NB4 (cell line): ENCODE data around the gene TPST1.
A peak's percentile ranks its signal among the peaks of the same experiment; 100 is the strongest.
"Not testable (repeated sequence)": the region's sequence is repeated elsewhere in the genome, so short reads cannot be mapped to it uniquely, and the experiment has no call there.

Experiments
- DNase-seq: peaks from one replicate; pipeline ENCODE4 v3.0.0; 2010; ENCODE audit warnings: low read depth
- H3K4me3 ChIP-seq: one replicate; pipeline ENCODE4 v1.5.1; 2011; ENCODE audit warnings: mild to moderate bottlenecking, low read depth, low read length, moderate library complexity
- MYC ChIP-seq: IDR thresholded peaks from 2 replicates; pipeline ENCODE4 v1.6.1; 2011; ENCODE audit warnings: low read depth, low read length
- POLR2A ChIP-seq: IDR thresholded peaks from 2 replicates; pipeline ENCODE4 v1.6.1; 2011; ENCODE audit warnings: mild to moderate bottlenecking; ENCODE audit not compliant: insufficient read length; ENCODE audit errors: extremely low read depth
- TF ChIP-seq, protein P1 (sequence below): IDR thresholded peaks from 2 replicates; pipeline ENCODE4 v1.6.1; 2011; ENCODE audit warnings: low read depth, low read length
- TF ChIP-seq, protein P2 (sequence below): IDR thresholded peaks from one replicate; pipeline ENCODE4 v1.5.1; 2012; ENCODE audit warnings: low read depth, low read length

TPST1 gene

DNA sequence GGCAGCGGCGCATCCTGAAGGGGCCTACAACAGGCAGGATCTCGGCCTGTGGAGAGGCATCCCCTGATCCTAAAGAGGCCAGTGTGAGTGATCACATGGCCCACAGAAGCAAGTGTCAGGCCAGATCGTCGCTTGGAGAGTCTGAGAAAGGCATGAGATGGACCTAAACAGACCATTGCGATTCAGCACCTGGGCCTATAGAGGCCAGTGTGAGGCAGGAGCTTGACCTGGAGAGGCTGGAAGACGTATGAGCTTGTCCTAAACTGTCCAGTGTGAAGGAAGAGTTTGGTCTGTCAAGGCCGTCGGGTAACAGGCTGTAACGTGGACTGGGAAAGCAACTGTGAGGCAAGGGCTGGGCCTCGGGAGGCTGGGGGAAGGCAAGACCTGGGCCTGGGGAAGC lies 172.6 kb downstream of the TPST1 start:
- H3K4me3 ChIP-seq, result no peak overlapping the region
- no peak for DNase-seq
- TF ChIP-seq, protein P1, sequence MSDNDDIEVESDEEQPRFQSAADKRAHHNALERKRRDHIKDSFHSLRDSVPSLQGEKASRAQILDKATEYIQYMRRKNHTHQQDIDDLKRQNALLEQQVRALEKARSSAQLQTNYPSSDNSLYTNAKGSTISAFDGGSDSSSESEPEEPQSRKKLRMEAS, result no peak
- TF ChIP-seq, protein P2, sequence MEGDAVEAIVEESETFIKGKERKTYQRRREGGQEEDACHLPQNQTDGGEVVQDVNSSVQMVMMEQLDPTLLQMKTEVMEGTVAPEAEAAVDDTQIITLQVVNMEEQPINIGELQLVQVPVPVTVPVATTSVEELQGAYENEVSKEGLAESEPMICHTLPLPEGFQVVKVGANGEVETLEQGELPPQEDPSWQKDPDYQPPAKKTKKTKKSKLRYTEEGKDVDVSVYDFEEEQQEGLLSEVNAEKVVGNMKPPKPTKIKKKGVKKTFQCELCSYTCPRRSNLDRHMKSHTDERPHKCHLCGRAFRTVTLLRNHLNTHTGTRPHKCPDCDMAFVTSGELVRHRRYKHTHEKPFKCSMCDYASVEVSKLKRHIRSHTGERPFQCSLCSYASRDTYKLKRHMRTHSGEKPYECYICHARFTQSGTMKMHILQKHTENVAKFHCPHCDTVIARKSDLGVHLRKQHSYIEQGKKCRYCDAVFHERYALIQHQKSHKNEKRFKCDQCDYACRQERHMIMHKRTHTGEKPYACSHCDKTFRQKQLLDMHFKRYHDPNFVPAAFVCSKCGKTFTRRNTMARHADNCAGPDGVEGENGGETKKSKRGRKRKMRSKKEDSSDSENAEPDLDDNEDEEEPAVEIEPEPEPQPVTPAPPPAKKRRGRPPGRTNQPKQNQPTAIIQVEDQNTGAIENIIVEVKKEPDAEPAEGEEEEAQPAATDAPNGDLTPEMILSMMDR, result no peak
- TF ChIP-seq MYC (no peak), POLR2A (no peak)

DNA sequence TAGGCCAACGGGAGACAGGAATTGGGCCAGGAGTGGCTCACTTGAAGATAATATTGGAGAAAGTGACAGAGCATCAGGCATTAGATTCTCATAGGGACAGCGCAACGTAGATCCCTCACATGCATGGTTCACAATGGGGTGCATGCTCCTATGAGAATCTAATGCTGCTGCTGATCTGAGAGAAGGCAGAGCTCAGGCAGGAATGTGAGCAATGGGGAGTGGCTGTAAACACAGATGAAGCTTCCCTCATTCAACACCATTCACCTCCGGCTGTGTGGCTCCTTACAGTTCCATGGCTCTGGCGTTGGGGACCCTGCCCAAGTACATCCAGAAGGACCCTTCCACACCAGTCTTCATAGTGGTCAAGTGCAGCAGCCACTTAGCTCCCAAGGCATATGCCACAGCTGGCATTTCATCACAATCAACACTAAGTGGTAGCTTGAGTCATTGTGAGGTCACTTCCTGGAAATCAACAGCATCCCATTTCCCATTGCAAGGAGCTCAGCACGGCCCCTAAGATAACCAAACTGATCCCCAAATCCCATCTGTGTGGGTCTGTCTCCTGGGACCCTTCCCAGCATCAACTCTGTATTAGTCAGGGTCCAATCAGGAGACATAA lies 174.5 kb downstream of the TPST1 start:
- H3K4me3 ChIP-seq, result no peak overlapping the region
- peak; percentile 67 for DNase-seq
- TF ChIP-seq, protein P2, result no peak
- TF ChIP-seq, protein P1, result no peak
- no peak for TF ChIP-seq MYC
- no peak for TF ChIP-seq POLR2A

DNA sequence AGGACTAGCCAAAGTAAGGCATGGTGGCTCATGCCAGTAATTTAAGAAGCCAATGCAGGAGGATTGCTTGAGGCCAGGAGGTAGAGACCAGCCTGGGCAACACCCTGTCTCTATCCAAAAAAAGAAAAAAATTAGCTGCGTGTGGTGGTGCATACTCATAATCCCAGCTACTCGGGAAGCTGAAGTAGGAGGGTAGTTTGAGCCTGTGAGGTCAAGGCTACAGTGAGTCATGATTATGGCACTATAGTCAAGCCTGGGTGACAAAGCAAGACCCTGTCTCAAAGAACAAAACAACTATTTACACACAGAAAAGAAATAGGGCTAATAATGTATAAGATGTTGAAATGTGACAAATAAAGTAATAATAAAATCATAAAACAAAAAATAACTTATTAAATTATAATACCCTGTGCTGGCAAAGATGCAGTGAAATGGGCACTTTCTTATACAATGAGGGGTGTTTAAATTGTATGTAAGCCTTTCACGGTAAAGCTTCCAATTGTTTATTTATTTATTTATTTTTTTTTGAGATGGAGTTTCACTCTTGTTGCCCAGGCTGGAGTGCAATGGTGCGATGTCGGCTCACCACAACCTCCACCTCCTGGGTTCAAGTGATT lies 175.2 kb downstream of the TPST1 start:
- TF ChIP-seq, protein P2, result no peak
- TF ChIP-seq, protein P1, result no peak
- TF ChIP-seq MYC, result no peak
- TF ChIP-seq POLR2A, result no peak
- DNase-seq, result peak; percentile 49

DNA sequence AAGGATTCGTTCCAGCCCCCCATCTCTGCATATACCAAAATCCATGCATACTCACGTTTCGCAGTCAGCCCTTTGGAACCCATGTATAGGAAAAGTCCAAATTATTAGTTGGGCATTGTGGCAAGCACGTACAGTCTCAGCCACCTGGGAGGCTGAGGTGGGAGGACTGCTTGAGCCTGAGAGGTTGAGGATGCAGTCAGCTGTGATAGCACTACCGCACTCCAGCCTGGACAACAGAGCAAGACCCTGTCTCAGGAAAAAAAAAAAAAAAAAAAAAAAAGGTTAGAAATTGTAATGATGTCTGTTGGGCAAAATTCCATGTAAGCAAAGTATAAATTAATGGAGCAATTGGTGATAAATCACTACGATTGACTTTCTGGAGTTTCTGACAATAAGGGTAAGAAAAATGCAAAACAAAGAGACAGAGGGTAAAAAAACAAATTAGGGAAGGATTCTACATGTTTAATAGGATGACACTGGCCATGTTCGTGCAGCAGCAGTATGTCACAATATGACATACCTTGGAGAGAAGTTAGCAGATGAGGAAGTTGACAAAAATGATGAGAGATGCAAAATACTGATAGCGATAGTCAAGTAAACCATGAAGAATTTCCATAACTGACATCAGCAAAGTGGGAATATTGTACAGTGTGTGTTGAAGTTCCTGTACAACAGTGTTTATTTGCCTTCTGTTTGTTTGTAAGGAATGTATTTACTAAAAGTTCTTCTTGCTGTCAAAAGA lies 177.2 kb downstream of the TPST1 start:
- peak; percentile 81 for DNase-seq
- not testable (repeated sequence) for H3K4me3 ChIP-seq

More for the DNA sequence above, 175.2 kb downstream of the TPST1 start:
- no peak overlapping the region for H3K4me3 ChIP-seq

DNA sequence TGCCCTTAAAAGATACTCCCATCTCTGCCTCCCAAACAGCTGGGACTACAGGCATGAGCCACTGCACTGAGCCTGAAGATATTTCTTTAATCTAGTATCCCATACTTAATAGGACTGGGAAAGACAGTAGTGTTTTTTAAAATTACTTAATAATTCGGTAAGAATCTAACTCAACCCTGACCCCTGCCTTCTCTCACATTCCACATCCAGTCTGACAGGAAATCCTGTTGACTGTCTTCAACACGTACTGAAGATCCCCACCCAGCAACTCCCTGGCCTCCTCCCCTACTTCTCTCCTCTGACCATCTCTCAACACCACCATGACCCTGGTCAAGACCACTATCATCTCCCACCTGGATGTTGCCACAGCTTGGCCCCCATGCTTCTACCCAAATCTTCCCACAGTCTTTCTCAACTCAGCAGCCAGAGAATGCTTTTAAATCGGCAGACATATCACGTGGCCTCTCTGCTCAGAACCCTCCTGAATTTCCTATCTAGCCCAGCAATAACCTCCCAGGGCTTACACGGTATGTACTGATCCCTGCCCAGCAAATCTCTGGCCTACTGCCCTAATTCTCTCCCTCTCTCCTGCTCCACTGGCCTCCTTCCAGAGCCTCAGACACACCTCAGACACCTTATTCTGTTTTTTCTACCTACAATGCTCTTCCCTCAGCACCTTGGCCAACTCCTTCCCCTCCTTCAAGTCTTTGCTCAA lies 180.2 kb downstream of the TPST1 start:
- H3K4me3 ChIP-seq, DNase-seq: not testable (repeated sequence)

DNA sequence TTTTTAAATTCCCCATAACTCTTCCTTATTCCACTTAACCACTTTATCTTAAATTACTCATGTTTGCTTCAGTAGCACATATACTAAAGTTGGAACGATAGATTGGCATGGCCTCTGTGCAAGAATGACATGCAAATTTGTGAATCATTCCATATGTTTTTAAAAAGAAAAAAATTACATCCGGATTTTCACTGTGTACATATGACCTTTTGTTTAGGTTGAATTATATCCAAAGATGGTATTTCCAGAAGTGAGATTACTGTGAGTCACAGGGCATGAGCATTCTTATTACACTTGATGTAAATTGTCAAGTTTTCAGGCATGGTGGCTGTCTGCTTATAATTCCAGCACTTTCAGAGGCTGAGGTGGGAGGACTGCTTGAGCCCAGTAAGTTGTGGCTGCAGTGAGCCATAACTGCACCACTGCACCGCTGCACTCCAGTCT lies 190.0 kb downstream of the TPST1 start:
- not testable (repeated sequence) for DNase-seq, H3K4me3 ChIP-seq

DNA sequence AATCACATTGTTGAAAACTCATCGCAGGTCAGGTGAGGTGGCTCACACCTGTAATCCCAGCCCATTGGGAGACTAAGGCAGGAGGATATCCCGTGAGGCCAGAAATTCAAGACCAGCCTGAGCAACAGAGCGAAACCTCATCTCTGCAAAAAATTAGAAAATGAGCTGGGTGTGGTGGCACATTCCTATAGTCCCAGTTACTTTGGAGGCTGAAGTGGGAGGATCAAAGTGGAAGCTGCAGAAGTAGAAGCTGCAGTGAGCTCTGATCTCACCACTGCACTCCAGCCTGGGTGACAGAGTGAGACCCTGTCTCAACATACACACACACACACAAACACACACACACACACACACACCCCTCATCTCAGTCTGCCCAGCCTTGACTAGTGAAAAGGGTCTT lies 190.9 kb downstream of the TPST1 start:
- not testable (repeated sequence) for DNase-seq, H3K4me3 ChIP-seq

DNA sequence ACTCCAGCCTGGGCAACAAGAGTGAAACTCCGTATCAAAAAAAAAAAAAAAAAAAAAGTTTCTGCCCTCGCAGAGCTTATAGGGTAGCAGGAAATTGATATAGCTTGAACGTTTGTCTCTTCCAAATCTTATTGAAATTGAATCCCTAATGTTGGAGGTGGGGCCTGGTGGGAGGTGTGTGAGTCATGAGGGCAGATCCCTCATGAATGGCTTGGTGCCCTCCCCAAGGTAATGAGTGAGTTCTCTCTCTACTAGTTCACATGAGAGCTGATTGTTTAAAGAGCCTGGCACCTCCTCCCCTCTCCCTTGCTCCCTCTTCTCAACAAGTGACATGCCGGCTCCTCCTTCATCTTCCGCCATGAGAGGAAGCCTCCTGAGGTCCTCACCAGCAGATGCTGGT lies 193.7 kb downstream of the TPST1 start:
- DNase-seq, H3K4me3 ChIP-seq: not testable (repeated sequence)
